HepG2 (cell line): ENCODE results near the gene AGT. TPM values are rescaled to one million over a fixed set of nuclear protein-coding genes. Genes with fewer than 3 reads are reported as not detected.
A peak's percentile ranks its signal among the peaks of the same experiment; 100 is the strongest.

Experiments used
- ARNT2 ChIP-seq: sonication (generic); formaldehyde crosslinking; IDR thresholded peaks from 2 replicates; pipeline ENCODE4 v1.8.0; 2022; ENCODE audit warnings: mild to moderate bottlenecking, low read depth, missing genetic modification reagents, moderate library complexity
- CAMTA2 ChIP-seq: sonication (generic); formaldehyde crosslinking; IDR thresholded peaks from 2 replicates; pipeline ENCODE4 v1.4.0; 2020; ENCODE audit warnings: mild to moderate bottlenecking, missing genetic modification reagents, borderline replicate concordance
- ERF ChIP-seq: IDR thresholded peaks from 2 replicates; pipeline ENCODE4 v1.6.1; 2018; ENCODE audit warnings: missing biosample characterization, missing genetic modification reagents
- KIAA2018 ChIP-seq: sonication (generic); formaldehyde crosslinking; IDR thresholded peaks from 2 replicates; pipeline ENCODE4 v1.5.0; 2020; ENCODE audit warnings: mild to moderate bottlenecking, missing genetic modification reagents, borderline replicate concordance
- NFYC ChIP-seq: IDR thresholded peaks from 2 replicates; pipeline ENCODE4 v1.6.1; 2016; ENCODE audit warnings: missing genetic modification reagents, missing compliant biosample characterization
- ZFP90 ChIP-seq: sonication (generic); formaldehyde crosslinking; IDR thresholded peaks from 2 replicates; pipeline ENCODE4 v1.8.0; 2022; ENCODE audit warnings: missing genetic modification reagents, mild to moderate bottlenecking, inconsistent platforms, borderline replicate concordance
- polyA plus RNA-seq, 8 experiments: library from polyadenylated mRNA; depleted of rRNA in 3 of 8; stranded (reverse) in 7 of 8; unstranded in 1 of 8; fragments of >200 nt; fragmentation: Illumina TruSeq in 4 of 8; extraction: Trizol in 4 of 8; gene quantifications; 2 replicates each; pipeline versions ENCODE4 v1.2.1 to v1.2.3, GENCODE V29; 2011 to 2016; ENCODE audit warnings: low read depth in 4 of 8, missing spikeins in 1 of 8, mixed read lengths in 1 of 8; ENCODE audit not compliant: insufficient read depth in 1 of 8
- total RNA-seq, 5 experiments: library from RNA; depleted of rRNA; stranded (reverse); fragments of >200 nt; fragmentation: Illumina TruSeq; extraction: Trizol; gene quantifications; 2 replicates each; pipeline ENCODE4 v1.2.3, GENCODE V29; 2016; ENCODE audit warnings: low read depth in 1 of 5
- TF ChIP-seq, protein P1 (sequence below): sonication (generic); formaldehyde crosslinking; IDR thresholded peaks from 2 replicates; pipeline ENCODE4 v1.4.0; 2020; ENCODE audit warnings: missing genetic modification reagents
- TF ChIP-seq, protein P2 (sequence below): sonication (generic); formaldehyde crosslinking; IDR thresholded peaks from 2 replicates; pipeline ENCODE4 v1.4.0; 2020; ENCODE audit warnings: missing genetic modification reagents, borderline replicate concordance
- TF ChIP-seq, protein P3 (sequence below): sonication (generic); formaldehyde crosslinking; IDR thresholded peaks from 2 replicates; pipeline ENCODE4 v1.4.0; 2020; ENCODE audit warnings: low read depth, mild to moderate bottlenecking, missing genetic modification reagents
- TF ChIP-seq, protein P4 (sequence below): sonication (generic); formaldehyde crosslinking; IDR thresholded peaks from 2 replicates; pipeline ENCODE4 v1.5.0; 2020; ENCODE audit warnings: missing genetic modification reagents
- TF ChIP-seq, protein P5 (sequence below): sonication (generic); formaldehyde crosslinking; IDR thresholded peaks from 2 replicates; pipeline ENCODE4 v1.4.0; 2020; ENCODE audit warnings: mild to moderate bottlenecking, missing genetic modification reagents

The AGT gene
- total and polyA plus RNA-seq, 2 of the 13 experiments (the other 11 are each of a cell fraction or from before 2014, with no cell fraction given), result 892 to 2,071 TPM

DNA sequence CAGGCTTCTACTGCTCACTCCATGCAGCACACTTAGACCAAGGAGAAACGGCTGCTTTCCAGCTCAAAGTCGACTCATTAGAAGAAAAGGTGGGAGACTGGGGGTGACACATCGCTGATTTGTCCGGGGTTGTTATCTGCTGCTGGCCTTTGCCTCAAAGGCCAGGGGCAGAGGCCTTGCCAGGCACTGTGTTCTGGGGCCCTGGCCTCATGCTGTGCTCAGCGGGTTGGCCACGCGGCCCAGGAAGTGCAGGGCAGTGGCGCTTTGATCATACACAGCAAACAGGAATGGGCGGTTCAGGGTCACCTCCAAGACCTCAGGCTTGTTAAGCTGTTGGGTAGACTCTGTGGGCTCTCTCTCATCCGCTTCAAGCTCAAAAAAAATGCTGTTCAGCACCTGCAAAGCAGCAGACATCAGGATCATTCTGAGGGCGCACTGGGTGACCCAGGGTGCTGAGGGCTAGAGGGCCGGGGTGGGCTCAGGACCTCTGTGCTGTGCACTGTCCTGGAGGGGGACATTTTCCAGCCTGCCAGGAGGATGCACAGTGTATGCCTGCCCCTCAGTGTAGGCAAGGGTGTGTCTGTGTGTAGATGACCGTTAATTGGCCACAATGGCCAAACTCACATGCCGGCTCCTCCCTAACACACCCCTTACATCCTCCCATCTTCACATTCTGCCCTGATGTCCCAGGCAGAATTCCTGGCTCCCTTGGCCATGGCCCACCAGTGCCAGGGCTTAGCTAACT is 10.8 kb downstream of the AGT start (continued):
- TF ChIP-seq KIAA2018 (CRISPR knock-in tag), result no peak
- TF ChIP-seq ARNT2 (CRISPR knock-in tag), result peak; percentile 68; the same call in 1 of the 2 replicates
- TF ChIP-seq ZFP90 (CRISPR knock-in tag), result peak; percentile 84; the same call in 1 of the 2 replicates
- TF ChIP-seq CAMTA2 (CRISPR knock-in tag), result no peak
- TF ChIP-seq NFYC (CRISPR knock-in tag), result peak; percentile 66
- TF ChIP-seq, protein P1, sequence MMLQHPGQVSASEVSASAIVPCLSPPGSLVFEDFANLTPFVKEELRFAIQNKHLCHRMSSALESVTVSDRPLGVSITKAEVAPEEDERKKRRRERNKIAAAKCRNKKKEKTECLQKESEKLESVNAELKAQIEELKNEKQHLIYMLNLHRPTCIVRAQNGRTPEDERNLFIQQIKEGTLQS (CRISPR knock-in tag), result no peak; the same call in 1 of the 2 replicates
- peak; percentile 87; the same call in 1 of the 2 replicates for TF ChIP-seq ERF (CRISPR knock-in tag)
- TF ChIP-seq, protein P2, sequence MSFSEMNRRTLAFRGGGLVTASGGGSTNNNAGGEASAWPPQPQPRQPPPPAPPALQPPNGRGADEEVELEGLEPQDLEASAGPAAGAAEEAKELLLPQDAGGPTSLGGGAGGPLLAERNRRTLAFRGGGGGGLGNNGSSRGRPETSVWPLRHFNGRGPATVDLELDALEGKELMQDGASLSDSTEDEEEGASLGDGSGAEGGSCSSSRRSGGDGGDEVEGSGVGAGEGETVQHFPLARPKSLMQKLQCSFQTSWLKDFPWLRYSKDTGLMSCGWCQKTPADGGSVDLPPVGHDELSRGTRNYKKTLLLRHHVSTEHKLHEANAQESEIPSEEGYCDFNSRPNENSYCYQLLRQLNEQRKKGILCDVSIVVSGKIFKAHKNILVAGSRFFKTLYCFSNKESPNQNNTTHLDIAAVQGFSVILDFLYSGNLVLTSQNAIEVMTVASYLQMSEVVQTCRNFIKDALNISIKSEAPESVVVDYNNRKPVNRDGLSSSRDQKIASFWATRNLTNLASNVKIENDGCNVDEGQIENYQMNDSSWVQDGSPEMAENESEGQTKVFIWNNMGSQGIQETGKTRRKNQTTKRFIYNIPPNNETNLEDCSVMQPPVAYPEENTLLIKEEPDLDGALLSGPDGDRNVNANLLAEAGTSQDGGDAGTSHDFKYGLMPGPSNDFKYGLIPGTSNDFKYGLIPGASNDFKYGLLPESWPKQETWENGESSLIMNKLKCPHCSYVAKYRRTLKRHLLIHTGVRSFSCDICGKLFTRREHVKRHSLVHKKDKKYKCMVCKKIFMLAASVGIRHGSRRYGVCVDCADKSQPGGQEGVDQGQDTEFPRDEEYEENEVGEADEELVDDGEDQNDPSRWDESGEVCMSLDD (CRISPR knock-in tag), result peak; percentile 96
- TF ChIP-seq, protein P3, sequence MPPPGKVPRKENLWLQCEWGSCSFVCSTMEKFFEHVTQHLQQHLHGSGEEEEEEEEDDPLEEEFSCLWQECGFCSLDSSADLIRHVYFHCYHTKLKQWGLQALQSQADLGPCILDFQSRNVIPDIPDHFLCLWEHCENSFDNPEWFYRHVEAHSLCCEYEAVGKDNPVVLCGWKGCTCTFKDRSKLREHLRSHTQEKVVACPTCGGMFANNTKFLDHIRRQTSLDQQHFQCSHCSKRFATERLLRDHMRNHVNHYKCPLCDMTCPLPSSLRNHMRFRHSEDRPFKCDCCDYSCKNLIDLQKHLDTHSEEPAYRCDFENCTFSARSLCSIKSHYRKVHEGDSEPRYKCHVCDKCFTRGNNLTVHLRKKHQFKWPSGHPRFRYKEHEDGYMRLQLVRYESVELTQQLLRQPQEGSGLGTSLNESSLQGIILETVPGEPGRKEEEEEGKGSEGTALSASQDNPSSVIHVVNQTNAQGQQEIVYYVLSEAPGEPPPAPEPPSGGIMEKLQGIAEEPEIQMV (CRISPR knock-in tag), result peak; percentile 74; the same call in 1 of the 2 replicates
- TF ChIP-seq, protein P4, sequence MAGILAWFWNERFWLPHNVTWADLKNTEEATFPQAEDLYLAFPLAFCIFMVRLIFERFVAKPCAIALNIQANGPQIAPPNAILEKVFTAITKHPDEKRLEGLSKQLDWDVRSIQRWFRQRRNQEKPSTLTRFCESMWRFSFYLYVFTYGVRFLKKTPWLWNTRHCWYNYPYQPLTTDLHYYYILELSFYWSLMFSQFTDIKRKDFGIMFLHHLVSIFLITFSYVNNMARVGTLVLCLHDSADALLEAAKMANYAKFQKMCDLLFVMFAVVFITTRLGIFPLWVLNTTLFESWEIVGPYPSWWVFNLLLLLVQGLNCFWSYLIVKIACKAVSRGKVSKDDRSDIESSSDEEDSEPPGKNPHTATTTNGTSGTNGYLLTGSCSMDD (CRISPR knock-in tag), result peak; percentile 53; the same call in 1 of the 2 replicates
- TF ChIP-seq, protein P5, sequence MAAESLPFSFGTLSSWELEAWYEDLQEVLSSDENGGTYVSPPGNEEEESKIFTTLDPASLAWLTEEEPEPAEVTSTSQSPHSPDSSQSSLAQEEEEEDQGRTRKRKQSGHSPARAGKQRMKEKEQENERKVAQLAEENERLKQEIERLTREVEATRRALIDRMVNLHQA (CRISPR knock-in tag), result no peak
